ENCODE measurements around the gene TUBGCP6. TPM values are rescaled to one million over a fixed set of nuclear protein-coding genes. Genes with fewer than 3 reads are reported as not detected.

TUBGCP6 gene
- total and polyA plus RNA-seq, 2 experiments from 2014 or later = 32.6 to 46.1 TPM

DNA sequence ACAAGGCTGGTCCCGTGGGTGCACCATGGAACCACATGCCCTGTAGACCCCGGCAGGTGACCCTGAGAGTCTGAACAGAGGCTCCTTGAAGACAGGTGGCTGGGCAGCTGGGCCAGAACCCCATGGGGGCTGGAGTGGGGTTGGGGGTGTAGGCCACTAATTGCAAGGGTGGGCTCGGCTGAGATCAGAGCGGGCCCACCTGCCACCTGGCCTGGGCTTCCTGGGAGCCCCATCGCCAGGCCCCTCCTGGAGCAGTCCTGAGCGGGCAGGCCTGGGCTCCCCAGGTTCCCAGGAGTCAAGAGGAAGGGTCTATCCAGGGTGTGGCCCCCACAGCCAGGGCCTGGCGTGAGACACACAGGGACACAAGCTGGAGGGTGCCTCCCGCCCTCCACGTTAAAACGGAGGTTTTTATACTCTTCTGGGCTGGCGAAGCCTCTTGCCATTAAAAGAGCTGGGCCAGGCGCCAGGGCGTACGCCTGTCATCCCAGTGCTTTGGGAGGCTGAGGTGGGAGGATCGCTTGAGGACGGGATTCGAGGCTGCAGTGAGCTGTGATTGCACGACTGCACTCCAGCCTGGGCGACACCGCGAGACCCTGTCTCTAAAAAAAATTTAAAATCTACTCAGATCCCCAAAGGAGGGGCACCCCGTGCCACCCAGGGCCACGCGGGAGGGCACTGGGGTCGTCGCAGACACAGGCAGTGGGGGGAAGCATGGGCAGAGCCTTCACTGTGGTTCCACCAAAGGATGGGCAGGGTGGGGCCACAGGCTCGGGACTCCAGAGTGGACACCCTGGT lies 63.9 kb downstream of the TUBGCP6 start:
- H3K36me3 ChIP-seq = peaks cover 3% of the 10 kb centered on the region
- TF ChIP-seq, protein P1, sequence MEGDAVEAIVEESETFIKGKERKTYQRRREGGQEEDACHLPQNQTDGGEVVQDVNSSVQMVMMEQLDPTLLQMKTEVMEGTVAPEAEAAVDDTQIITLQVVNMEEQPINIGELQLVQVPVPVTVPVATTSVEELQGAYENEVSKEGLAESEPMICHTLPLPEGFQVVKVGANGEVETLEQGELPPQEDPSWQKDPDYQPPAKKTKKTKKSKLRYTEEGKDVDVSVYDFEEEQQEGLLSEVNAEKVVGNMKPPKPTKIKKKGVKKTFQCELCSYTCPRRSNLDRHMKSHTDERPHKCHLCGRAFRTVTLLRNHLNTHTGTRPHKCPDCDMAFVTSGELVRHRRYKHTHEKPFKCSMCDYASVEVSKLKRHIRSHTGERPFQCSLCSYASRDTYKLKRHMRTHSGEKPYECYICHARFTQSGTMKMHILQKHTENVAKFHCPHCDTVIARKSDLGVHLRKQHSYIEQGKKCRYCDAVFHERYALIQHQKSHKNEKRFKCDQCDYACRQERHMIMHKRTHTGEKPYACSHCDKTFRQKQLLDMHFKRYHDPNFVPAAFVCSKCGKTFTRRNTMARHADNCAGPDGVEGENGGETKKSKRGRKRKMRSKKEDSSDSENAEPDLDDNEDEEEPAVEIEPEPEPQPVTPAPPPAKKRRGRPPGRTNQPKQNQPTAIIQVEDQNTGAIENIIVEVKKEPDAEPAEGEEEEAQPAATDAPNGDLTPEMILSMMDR (IDR thresholded peaks at IDR 0.05; ENCODE audit: low read depth, low read length) = no peak
- no peak for DNase-seq (ENCODE audit: low read depth in 1 of 2, low spot score in 1 of 2)
- peaks cover 18% of the 10 kb centered on the region for H3K4me1 ChIP-seq (ENCODE audit: low read depth)
- H3K27ac ChIP-seq = no peak overlapping the region
- no peaks in the 10 kb centered on the region for H3K27me3 ChIP-seq
- no peak overlapping the region for H3K4me3 ChIP-seq
- H3K9me3 ChIP-seq (ENCODE audit: low read depth) = no peaks in the 10 kb centered on the region

DNA sequence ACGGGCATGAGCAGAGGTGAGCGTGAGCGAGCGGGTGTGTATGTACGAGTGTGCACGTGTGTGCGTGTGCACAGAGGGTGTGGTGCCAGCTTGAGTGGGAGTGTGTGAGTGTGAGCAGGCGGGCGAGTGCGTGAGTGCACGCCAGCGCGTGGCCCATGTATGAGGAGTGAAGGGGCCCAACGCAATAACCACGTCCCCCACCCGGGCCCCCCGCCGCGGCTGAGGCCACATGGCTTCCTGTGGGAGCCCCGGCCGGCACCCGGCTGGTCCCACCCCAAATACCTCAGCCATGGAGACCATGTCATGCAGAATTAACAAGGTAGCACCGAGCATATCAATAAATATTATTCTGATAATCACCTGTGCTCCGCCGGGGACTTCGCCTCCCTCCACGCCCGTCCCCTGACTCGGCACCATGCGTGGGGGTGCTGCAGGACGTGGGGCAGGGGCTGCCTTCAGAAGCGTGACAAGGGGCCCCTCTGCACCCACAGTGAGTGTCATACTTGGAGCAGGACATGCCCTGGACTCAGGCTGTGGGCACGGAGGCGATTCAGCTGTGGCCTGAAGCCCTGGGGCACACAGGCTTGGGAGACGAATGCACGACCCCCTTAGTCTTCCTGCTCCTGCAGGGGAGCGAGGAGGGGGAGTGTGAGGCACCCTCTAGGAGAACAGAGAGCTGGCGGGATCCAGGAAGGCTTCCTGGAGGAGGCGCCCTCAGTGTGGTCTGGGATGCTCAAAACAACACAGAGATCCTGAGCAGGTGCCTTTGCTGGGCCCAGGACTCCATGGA lies 64.7 kb downstream of the TUBGCP6 start:
- no peaks in the 10 kb centered on the region for H3K27me3 ChIP-seq
- H3K4me1 ChIP-seq (ENCODE audit: low read depth) = peaks cover 25% of the 10 kb centered on the region
- H3K36me3 ChIP-seq = peaks cover 3% of the 10 kb centered on the region
- no peak overlapping the region for H3K4me3 ChIP-seq
- H3K27ac ChIP-seq = no peak overlapping the region
- no peak for DNase-seq (ENCODE audit: low read depth in 1 of 2, low spot score in 1 of 2)
- no peaks in the 10 kb centered on the region for H3K9me3 ChIP-seq (ENCODE audit: low read depth)
- TF ChIP-seq, protein P1 (IDR thresholded peaks at IDR 0.05; ENCODE audit: low read depth, low read length) = no peak

DNA sequence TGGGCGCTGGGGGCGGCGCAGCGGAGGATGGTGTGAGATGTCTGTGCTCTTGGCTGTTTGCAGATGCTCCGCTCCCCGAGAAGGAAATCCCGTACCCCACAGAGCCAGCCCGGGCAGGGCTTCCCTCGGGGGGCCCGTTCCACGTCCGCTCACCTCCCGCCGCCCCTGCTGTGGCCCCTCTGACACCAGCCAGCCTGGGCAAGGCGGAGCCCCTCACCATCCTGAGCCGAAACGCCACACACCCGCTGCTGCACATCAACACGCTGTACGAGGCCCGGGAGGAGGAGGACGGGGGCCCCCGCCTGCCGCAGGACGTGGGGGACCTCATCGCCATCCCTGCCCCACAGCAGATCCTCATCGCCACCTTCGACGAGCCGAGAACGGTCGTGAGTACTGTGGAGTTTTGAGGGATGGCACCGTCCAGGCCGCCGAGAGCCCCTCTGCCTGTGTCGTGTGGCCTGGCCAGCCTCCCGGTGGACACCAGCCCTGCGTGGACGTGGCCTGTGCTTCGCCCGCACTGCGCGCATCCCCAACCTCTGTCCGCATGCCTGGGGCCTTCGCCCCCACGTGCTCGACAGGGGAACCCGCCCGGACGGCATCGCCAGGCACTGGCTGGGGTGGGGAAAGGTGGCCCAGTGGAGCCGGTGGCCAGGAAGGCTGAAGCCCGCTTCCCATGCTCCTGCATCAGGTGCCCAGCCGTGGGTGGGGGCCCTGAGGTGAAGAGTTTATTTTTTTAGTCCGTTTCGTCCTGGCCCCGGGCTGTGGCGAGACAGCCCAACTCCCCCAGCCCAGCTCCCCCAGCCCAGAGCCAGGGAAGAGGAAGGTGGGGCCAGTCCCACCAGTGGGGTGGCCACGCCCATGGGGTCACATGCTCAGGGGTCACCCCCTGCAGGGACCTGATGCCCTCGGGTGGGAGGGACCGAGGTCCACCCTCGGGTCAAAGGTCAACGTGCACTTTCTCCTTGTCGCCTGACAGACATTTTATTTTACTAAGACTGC lies 65.7 kb downstream of the TUBGCP6 start:
- H3K4me1 ChIP-seq (ENCODE audit: low read depth) = peaks cover 22% of the 10 kb centered on the region
- H3K27me3 ChIP-seq = no peaks in the 10 kb centered on the region
- no peak overlapping the region for H3K4me3 ChIP-seq
- peaks cover 3% of the 10 kb centered on the region for H3K36me3 ChIP-seq
- H3K27ac ChIP-seq = no peak overlapping the region
- H3K9me3 ChIP-seq (ENCODE audit: low read depth) = no peaks in the 10 kb centered on the region
- TF ChIP-seq, protein P1 (IDR thresholded peaks at IDR 0.05; ENCODE audit: low read depth, low read length) = no peak
- no peak for DNase-seq (ENCODE audit: low read depth in 1 of 2, low spot score in 1 of 2)

DNA sequence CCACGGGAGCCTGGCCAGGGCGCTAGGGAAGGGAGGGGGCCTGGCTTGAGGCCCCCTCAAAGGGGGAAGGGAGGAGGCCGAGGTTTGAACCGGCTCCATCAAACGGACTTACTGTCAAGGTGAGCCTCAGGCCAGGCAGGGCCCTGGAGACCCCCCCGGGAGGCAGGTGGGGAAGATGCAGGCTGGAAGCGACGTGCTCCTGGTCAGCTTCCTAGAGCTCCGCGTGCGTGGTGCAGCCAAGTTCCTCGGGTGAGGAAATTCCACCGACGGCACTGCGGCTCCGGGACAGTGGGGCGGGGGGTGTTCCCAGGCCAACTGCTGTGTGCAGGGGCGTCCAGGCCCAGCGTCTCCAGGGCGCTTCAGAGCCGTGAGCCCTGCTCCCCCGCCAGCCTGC lies 66.4 kb downstream of the TUBGCP6 start:
- H3K9me3 ChIP-seq (ENCODE audit: low read depth) = no peaks in the 10 kb centered on the region
- H3K36me3 ChIP-seq = peaks cover 3% of the 10 kb centered on the region
- peaks cover 16% of the 10 kb centered on the region for H3K4me1 ChIP-seq (ENCODE audit: low read depth)

More for the DNA sequence above, 66.4 kb downstream of the TUBGCP6 start:
- H3K27me3 ChIP-seq = no peaks in the 10 kb centered on the region
- H3K4me3 ChIP-seq = no peak overlapping the region
- DNase-seq (ENCODE audit: low read depth in 1 of 2, low spot score in 1 of 2) = no peak
- no peak overlapping the region for H3K27ac ChIP-seq
- TF ChIP-seq, protein P1 (IDR thresholded peaks at IDR 0.05; ENCODE audit: low read depth, low read length) = no peak

Measured in cardiac muscle cell (in vitro differentiated cells and primary cell).